HepG2 (cell line): ENCODE measurements around the gene GRK5.

Experiments
- ZNF143 ChIP-seq: sonication (generic); formaldehyde crosslinking; IDR thresholded peaks from 2 replicates; pipeline ENCODE4 v1.4.0; 2020; ENCODE audit warnings: missing genetic modification reagents
- TF ChIP-seq, protein P1 (sequence below): sonication (generic); formaldehyde crosslinking; IDR thresholded peaks from 2 replicates; pipeline ENCODE4 v1.5.0; 2020; ENCODE audit warnings: mild to moderate bottlenecking, missing genetic modification reagents, moderate library complexity

DNA sequence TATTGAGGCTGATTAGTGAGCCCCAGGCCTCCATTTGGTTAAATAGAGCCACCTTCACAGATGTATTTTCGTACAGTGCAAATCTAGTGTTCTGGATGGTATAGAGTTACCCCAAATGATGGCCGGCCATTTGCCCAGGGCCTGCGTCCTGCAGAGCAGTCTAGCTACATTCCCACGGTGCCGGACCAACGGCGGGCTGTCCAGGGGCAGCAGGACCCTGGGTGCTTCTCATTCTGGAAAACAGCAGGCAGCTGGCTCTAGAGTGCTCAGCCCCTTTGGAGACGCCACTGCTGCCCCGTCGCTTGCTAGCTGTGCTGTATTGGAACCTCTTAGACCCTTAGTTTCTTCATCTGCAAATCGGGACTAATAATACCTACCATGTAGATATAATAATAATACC, 186.1 kb downstream of the GRK5 start:
- TF ChIP-seq, protein P1, sequence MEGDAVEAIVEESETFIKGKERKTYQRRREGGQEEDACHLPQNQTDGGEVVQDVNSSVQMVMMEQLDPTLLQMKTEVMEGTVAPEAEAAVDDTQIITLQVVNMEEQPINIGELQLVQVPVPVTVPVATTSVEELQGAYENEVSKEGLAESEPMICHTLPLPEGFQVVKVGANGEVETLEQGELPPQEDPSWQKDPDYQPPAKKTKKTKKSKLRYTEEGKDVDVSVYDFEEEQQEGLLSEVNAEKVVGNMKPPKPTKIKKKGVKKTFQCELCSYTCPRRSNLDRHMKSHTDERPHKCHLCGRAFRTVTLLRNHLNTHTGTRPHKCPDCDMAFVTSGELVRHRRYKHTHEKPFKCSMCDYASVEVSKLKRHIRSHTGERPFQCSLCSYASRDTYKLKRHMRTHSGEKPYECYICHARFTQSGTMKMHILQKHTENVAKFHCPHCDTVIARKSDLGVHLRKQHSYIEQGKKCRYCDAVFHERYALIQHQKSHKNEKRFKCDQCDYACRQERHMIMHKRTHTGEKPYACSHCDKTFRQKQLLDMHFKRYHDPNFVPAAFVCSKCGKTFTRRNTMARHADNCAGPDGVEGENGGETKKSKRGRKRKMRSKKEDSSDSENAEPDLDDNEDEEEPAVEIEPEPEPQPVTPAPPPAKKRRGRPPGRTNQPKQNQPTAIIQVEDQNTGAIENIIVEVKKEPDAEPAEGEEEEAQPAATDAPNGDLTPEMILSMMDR (CRISPR knock-in tag) = no peak
- TF ChIP-seq ZNF143 (CRISPR knock-in tag) = no peak
